VCaP (cell line): ENCODE data around the gene NUDT6.
"Not testable (repeated sequence)": the region's sequence is repeated elsewhere in the genome, so short reads cannot be mapped to it uniquely, and the experiment has no call there.

Source experiments
- H3K27ac ChIP-seq: fragments of 450-650 bp; 2 replicates; pipeline ENCODE4 v1.5.1; 2017
- TF ChIP-seq, protein P1 (sequence below): fragments of 450-650 bp; conservative IDR thresholded peaks from 2 replicates; pipeline ENCODE4 v1.5.1; 2017; ENCODE audit warnings: mild to moderate bottlenecking, moderate library complexity

The NUDT6 gene

DNA sequence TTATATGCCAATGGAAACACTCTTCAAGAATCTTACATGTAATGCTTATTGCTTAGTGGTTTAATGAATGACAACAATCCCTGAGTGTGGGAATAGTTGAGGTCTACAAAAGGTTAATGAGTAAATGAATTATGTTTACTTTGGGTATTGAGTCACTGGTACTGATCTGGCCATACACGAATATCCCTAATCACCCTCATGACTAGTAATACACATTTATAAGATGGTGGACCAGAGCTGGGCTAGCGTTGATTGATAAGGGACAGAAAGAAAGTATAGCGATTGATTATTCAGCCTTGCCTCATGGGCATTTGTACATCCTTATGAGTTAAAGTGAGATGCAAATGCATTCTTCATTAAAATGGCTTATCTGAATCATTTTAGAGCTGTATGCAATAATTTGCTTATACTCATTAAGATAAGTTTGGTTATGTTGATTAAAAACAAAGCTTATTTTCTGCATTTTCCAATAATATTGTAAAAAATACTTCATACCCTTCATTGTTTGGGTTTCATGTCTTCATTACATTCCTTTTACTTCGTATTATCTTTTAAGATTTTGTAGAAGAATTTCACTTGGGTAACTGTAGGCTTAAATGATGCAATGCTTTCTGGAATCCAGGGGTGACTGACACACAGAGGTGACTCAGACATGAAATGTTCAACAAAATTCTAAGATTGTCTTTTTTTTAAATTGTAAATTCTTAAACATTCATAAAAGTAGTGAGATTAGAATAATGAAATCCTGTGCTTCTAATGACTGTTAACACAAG lies 48.4 kb downstream of the NUDT6 start:
- H3K27ac ChIP-seq: no peak overlapping the region
- TF ChIP-seq, protein P1, sequence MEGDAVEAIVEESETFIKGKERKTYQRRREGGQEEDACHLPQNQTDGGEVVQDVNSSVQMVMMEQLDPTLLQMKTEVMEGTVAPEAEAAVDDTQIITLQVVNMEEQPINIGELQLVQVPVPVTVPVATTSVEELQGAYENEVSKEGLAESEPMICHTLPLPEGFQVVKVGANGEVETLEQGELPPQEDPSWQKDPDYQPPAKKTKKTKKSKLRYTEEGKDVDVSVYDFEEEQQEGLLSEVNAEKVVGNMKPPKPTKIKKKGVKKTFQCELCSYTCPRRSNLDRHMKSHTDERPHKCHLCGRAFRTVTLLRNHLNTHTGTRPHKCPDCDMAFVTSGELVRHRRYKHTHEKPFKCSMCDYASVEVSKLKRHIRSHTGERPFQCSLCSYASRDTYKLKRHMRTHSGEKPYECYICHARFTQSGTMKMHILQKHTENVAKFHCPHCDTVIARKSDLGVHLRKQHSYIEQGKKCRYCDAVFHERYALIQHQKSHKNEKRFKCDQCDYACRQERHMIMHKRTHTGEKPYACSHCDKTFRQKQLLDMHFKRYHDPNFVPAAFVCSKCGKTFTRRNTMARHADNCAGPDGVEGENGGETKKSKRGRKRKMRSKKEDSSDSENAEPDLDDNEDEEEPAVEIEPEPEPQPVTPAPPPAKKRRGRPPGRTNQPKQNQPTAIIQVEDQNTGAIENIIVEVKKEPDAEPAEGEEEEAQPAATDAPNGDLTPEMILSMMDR: no peak

DNA sequence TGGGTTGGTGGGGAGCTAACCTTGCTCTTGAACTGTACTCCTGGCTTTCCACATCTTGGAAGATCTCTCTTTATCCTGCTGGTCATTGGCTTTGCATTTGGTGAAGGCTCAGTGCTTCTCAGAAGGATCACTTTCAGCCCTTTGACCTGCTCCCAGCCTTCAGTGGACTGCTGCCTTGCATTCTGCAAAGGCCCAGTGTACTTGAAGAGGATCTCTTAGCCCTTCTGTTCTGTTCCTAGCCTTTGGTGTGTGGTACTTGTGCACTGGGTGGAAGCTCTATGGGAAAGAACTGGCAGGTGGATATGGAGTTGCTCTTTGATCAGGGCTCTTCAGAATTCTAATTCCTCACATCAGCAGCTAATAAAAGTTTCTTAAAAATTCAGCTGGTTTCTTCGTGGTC lies 49.3 kb downstream of the NUDT6 start:
- no peak overlapping the region for H3K27ac ChIP-seq
- TF ChIP-seq, protein P1: no peak

DNA sequence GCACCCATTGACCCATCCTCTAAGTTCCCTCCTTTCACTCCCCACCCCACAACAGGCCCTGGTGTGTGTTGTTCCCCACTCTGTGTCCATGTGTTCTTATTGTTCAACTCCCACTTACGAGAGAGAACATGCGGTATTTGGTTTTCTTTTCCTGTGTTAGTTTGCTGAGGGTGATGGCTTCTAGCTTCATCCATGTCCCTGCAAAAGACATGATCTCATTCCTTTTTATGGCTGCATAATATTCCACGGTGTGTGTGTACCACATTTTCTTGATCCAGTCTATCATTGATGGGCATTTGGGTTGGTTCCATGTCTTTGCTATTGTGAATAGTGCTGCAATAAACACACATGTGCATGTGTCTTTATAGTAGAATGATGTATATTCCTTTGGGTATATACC lies 54.2 kb downstream of the NUDT6 start:
- H3K27ac ChIP-seq: not testable (repeated sequence)

GRCh38 chr4:122865425-122865824 lies 57.0 kb downstream of the NUDT6 start:
- TF ChIP-seq, protein P1: no peak
- H3K27ac ChIP-seq: no peak overlapping the region

- no peak overlapping the region for H3K27ac ChIP-seq
- TF ChIP-seq, protein P1: no peak
Observed at GRCh38 chr4:122863639-122864038, 58.8 kb downstream of the NUDT6 start.

GRCh38 chr4:122861172-122861943 lies 61.0 kb downstream of the NUDT6 start:
- TF ChIP-seq, protein P1: no peak

GRCh38 chr4:122858705-122859104 lies 63.7 kb downstream of the NUDT6 start:
- TF ChIP-seq, protein P1: no peak
- no peak overlapping the region for H3K27ac ChIP-seq

More at GRCh38 chr4:122861172-122861943, 61.0 kb downstream of the NUDT6 start:
- no peak overlapping the region for H3K27ac ChIP-seq

DNA sequence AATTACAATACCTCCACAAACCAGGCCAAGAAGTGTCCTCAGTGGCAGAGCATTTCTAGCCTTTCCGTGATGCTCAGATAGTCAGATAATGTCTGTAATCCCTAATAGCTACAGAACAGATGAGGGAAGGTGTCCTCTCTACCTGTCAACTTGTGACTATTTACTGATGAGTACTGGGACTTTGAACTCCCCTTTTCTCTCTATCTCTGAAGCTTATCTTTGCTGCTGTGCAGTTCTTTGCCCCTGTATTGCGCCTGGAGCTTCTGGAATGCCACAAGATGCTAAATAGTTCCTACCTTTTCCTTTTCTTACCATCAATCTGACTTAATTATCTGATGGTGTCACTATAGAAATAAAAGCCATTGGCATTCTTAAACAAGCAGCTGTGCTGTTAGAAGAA lies 65.2 kb downstream of the NUDT6 start:
- no peak overlapping the region for H3K27ac ChIP-seq
- TF ChIP-seq, protein P1: no peak
